PFSK-1 (cell line): ENCODE results near the gene TNFAIP8.

Source experiments
- FOXP2 ChIP-seq: optimal IDR thresholded peaks from 2 replicates; pipeline ENCODE3; 2011; ENCODE audit warnings: borderline replicate concordance, control low read depth, inconsistent platforms; ENCODE audit not compliant: insufficient read depth; ENCODE audit errors: extremely low read length, extremely low read depth
- POLR2AphosphoS5 ChIP-seq: IDR thresholded peaks from 2 replicates; pipeline ENCODE4 v1.6.1; 2012; ENCODE audit warnings: low read depth, mild to moderate bottlenecking, control low read depth, low read length, moderate library complexity
- REST ChIP-seq, 2 experiments: IDR thresholded peaks; 2 replicates each; pipeline versions ENCODE4 v1.6.1 to v1.8.0; 2011 to 2012; ENCODE audit warnings: low read depth in 2 of 2, low read length in 2 of 2, control low read depth in 1 of 2, inconsistent platforms in 1 of 2, mild to moderate bottlenecking in 1 of 2, moderate library complexity in 1 of 2; ENCODE audit not compliant: insufficient read depth in 1 of 2
- SIN3A ChIP-seq: IDR thresholded peaks from 2 replicates; pipeline ENCODE4 v1.6.1; 2012; ENCODE audit warnings: mild to moderate bottlenecking, low read length, moderate library complexity, borderline replicate concordance; ENCODE audit not compliant: insufficient read depth
- TAF1 ChIP-seq: IDR thresholded peaks from 2 replicates; pipeline ENCODE4 v1.6.1; 2012; ENCODE audit warnings: low read length, control low read depth, borderline replicate concordance; ENCODE audit not compliant: insufficient read depth

Gene TNFAIP8

GRCh38 chr5:119329666-119330065 is 26.2 kb upstream of the TNFAIP8 start:
- TF ChIP-seq FOXP2 = no peak
- no peak for TF ChIP-seq REST (IDR thresholded peaks at IDR 0.05; ENCODE audit: insufficient read depth in 1 of 2, low read depth in 2 of 2, low read length in 2 of 2)
- TF ChIP-seq SIN3A = no peak
- no peak for TF ChIP-seq POLR2AphosphoS5
- TF ChIP-seq TAF1 = no peak

GRCh38 chr5:119330367-119331183 is 25.2 kb upstream of the TNFAIP8 start:
- no peak for TF ChIP-seq SIN3A
- TF ChIP-seq FOXP2 = no peak
- TF ChIP-seq POLR2AphosphoS5 = no peak
- no peak for TF ChIP-seq TAF1
- no peak for TF ChIP-seq REST (IDR thresholded peaks at IDR 0.05; ENCODE audit: insufficient read depth in 1 of 2, low read depth in 2 of 2, low read length in 2 of 2)

- TF ChIP-seq POLR2AphosphoS5 (no peak), TAF1 (no peak), SIN3A (no peak), FOXP2 (no peak), REST (IDR thresholded peaks at IDR 0.05; ENCODE audit: insufficient read depth in 1 of 2, low read depth in 2 of 2, low read length in 2 of 2) (no peak)
Observed at GRCh38 chr5:119331566-119332095, 24.2 kb upstream of the TNFAIP8 start.

- TF ChIP-seq FOXP2 (no peak), TAF1 (no peak), SIN3A (no peak), POLR2AphosphoS5 (no peak), REST (IDR thresholded peaks at IDR 0.05; ENCODE audit: insufficient read depth in 1 of 2, low read depth in 2 of 2, low read length in 2 of 2) (no peak)
Observed at GRCh38 chr5:119332208-119332607, 23.6 kb upstream of the TNFAIP8 start.
